ENCODE data around the gene SLC35A5. TPM values are rescaled to one million over a fixed set of nuclear protein-coding genes. Genes with fewer than 3 reads are reported as not detected.
A peak's percentile ranks its signal among the peaks of the same experiment; 100 is the strongest.

The SLC35A5 gene
- total and polyA plus RNA-seq, 2 of the 13 experiments (the other 11 are each of a cell fraction or from before 2014, with no cell fraction given), result 15.5 to 26.5 TPM

DNA sequence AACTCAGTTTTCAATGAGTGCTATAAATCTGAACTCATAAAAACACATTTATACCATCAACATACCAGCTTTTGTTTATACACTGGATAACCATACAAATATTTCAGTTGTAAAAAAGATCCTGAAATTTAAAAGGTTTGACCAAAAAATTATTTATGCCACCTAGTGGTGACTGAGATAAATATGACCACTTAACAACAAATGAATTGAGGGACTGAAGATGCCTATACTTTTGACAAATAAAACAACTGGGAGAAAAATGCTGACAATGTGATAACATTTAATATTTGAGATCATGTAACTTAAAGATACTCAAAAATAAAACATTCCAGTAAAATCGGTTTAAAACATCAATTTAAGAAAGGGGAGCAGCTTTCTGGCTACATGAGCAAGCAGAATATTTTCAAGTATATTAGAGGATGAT, 30.5 kb upstream of the SLC35A5 start:
- Histone ChIP-seq H3K27me3 (ENCODE audit: control insufficient read depth in 1 of 2, insufficient read depth in 2 of 2, low read length in 2 of 2) (no peaks in the 10 kb centered on the region), H3K9ac (ENCODE audit: insufficient read depth, low read depth, low read length) (no peak overlapping the region), H3K4me2 (ENCODE audit: low read depth, low read length) (no peak overlapping the region), H3K9me3 (ENCODE audit: low read length) (no peaks in the 10 kb centered on the region), H3K27ac (ENCODE audit: extremely low read length, insufficient read depth, low read length) (no peak overlapping the region), H3K36me3 (replicated peaks in 1 of 2; ENCODE audit: control insufficient read depth in 1 of 2, insufficient read depth in 2 of 2, low read length in 2 of 2) (peaks cover 1 to 11% of the 10 kb centered on the region in 2 experiments; a peak in 4 of 5 replicates), H3K4me3 (replicated peaks in 1 of 3; ENCODE audit: insufficient read depth in 1 of 3, low read depth in 2 of 3, low read length in 3 of 3) (no peak overlapping the region), H3K79me2 (ENCODE audit: insufficient read depth, low read length) (no peaks in the 10 kb centered on the region), H4K20me1 (ENCODE audit: insufficient read depth, low read length) (no peaks in the 10 kb centered on the region; the same call in 1 of the 2 replicates), H2AFZ (ENCODE audit: low read length) (no peak overlapping the region), H3K4me1 (ENCODE audit: insufficient read depth, low read length) (no peaks in the 10 kb centered on the region)
- ChIA-PET CTCF (ENCODE audit: low intra/inter-chr PET ratio, low total read pairs) (interaction anchor here (1.4 to 1.9 kb wide), 3 partner anchors 238 to 419 kb away, joined by 6 to 7 read pairs (median 6); partner anchors contain the start of gene SLC9C1), POLR2A (no interaction called here)
- no TSS peak for BruUV-seq (replicated peaks)
- in situ Hi-C loops (cut with HindIII; ENCODE audit: extremely low pct_ligation_motif_present, low pct_unique_long_range_greater_than_20kb), result loop anchor here (10.0 kb wide), 2 partner anchors 207 to 417 kb away; no protein-coding TSS in a partner anchor
- ATAC-seq (no peak), FAIRE-seq (no peak), DNase-seq (ENCODE audit: low spot score) (peak; percentile 3)
- TF ChIP-seq NCOR1 (IDR thresholded peaks at IDR 0.05; ENCODE audit: borderline replicate concordance, low read length), result no peak
- TF ChIP-seq, protein P1, sequence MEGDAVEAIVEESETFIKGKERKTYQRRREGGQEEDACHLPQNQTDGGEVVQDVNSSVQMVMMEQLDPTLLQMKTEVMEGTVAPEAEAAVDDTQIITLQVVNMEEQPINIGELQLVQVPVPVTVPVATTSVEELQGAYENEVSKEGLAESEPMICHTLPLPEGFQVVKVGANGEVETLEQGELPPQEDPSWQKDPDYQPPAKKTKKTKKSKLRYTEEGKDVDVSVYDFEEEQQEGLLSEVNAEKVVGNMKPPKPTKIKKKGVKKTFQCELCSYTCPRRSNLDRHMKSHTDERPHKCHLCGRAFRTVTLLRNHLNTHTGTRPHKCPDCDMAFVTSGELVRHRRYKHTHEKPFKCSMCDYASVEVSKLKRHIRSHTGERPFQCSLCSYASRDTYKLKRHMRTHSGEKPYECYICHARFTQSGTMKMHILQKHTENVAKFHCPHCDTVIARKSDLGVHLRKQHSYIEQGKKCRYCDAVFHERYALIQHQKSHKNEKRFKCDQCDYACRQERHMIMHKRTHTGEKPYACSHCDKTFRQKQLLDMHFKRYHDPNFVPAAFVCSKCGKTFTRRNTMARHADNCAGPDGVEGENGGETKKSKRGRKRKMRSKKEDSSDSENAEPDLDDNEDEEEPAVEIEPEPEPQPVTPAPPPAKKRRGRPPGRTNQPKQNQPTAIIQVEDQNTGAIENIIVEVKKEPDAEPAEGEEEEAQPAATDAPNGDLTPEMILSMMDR (CRISPR knock-in tag; IDR thresholded peaks at IDR 0.05), result peak; percentile 39
- TF ChIP-seq MAFF (IDR thresholded peaks at IDR 0.05; ENCODE audit: low read depth, low read length), result peak; percentile 81
- peak; percentile 41 for TF ChIP-seq SMC3 (IDR thresholded peaks at IDR 0.05; ENCODE audit: low read length)
- no peak for TF ChIP-seq NBN (conservative IDR thresholded peaks at IDR 0.05)
- peak; percentile 84 to 86 for TF ChIP-seq MAFK (conservative IDR thresholded peaks at IDR 0.05 in 1 of 2, IDR thresholded peaks at IDR 0.05 in 1 of 2; ENCODE audit: low read length in 2 of 2)
- 0% methylated on average over 1 of the region's 1 CpG for WGBS (ENCODE audit: low lambda C conversion rate)
- intact Hi-C loops (cut with micrococcal nuclease; ENCODE audit: unreplicated experiment), result loop anchor here (1.0 to 5.0 kb wide), 3 partner anchors 204 to 394 kb away; no protein-coding TSS in a partner anchor

Measured in HepG2 (cell line).